Measurements from ENCODE around the gene PTCH2.

DNA sequence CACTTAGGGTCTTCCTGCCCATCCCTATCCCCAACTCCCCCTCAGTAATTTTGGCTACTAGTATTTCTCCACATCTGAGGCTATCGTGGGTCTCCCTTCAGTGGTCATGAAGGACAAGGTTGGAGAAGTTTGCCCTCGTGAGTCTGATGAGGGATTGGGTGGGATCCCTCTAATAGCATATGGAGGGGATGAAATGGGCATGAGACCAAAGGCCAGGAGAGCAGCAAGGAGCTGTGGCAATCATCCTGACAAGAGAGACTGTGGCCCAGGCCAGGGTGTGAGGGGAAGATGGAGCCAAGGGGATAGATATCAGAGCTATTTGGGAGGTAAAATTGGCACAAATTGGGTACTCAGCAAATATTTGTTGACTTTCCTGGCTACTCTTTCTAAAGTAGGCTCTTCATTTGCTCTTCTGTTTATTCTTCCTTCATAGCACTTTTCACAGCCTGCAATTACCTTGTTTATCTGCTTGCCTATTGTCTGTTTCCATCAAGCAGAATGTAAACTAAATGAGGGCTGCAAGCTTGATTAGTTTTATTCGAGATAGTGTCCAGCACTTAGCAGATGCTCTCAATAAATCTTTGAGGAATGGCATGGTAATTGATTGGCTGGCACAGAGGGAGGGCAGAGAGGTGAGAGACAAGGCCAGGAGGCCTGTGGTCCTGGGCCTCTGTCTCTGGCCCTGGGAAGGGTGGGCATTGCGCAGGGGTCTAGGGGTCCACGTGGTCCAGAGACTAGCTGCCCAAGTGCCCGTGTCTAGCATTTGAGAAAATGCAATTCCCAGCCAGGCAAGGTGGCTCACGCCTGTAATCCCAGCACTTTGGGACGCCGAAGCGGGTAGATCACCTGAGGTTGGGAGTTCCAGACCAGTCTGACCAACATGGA lies 44.3 kb downstream of the PTCH2 start:
- TF ChIP-seq, protein P1, sequence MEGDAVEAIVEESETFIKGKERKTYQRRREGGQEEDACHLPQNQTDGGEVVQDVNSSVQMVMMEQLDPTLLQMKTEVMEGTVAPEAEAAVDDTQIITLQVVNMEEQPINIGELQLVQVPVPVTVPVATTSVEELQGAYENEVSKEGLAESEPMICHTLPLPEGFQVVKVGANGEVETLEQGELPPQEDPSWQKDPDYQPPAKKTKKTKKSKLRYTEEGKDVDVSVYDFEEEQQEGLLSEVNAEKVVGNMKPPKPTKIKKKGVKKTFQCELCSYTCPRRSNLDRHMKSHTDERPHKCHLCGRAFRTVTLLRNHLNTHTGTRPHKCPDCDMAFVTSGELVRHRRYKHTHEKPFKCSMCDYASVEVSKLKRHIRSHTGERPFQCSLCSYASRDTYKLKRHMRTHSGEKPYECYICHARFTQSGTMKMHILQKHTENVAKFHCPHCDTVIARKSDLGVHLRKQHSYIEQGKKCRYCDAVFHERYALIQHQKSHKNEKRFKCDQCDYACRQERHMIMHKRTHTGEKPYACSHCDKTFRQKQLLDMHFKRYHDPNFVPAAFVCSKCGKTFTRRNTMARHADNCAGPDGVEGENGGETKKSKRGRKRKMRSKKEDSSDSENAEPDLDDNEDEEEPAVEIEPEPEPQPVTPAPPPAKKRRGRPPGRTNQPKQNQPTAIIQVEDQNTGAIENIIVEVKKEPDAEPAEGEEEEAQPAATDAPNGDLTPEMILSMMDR (IDR thresholded peaks at IDR 0.05; ENCODE audit: insufficient read depth, low read length): no peak
- no peak for TF ChIP-seq GABPA (IDR thresholded peaks at IDR 0.05; ENCODE audit: low read depth)
- TF ChIP-seq, protein P2, sequence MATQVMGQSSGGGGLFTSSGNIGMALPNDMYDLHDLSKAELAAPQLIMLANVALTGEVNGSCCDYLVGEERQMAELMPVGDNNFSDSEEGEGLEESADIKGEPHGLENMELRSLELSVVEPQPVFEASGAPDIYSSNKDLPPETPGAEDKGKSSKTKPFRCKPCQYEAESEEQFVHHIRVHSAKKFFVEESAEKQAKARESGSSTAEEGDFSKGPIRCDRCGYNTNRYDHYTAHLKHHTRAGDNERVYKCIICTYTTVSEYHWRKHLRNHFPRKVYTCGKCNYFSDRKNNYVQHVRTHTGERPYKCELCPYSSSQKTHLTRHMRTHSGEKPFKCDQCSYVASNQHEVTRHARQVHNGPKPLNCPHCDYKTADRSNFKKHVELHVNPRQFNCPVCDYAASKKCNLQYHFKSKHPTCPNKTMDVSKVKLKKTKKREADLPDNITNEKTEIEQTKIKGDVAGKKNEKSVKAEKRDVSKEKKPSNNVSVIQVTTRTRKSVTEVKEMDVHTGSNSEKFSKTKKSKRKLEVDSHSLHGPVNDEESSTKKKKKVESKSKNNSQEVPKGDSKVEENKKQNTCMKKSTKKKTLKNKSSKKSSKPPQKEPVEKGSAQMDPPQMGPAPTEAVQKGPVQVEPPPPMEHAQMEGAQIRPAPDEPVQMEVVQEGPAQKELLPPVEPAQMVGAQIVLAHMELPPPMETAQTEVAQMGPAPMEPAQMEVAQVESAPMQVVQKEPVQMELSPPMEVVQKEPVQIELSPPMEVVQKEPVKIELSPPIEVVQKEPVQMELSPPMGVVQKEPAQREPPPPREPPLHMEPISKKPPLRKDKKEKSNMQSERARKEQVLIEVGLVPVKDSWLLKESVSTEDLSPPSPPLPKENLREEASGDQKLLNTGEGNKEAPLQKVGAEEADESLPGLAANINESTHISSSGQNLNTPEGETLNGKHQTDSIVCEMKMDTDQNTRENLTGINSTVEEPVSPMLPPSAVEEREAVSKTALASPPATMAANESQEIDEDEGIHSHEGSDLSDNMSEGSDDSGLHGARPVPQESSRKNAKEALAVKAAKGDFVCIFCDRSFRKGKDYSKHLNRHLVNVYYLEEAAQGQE (IDR thresholded peaks at IDR 0.05; ENCODE audit: insufficient replicate concordance, low read depth): no peak

Data from HL-60 (cell line).